ENCODE results near the gene PHACTR3.

Gene PHACTR3

DNA sequence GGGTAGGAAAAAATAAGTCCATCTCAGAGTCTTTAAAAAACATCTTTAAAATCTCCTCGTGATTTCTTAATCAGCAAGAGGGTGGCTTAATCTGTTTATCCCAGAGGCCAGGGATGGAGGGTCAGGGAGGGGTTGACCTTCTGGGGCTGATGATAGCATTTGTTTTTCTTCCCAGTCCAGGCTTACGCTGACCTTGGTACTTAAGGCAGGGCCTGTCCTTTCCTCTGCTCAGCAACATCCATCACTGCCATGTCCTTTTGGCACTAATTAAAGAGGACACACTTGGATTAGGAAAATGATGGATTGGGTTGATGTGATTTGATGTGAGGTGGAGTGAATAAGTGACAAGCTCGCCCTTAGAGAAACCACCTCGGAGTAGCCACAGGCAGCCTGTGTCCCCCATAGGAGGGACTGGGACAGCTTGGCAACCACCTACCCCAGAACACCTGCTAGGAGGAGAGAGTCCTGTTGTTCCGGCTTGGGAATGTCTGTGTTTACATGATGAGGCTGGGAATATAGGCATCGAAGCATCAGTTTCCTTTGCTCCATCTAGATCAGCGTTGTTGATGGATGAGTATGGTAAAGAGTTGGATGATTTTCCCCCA lies 44.2 kb downstream of the PHACTR3 start:
- no peaks in the 10 kb centered on the region for H3K9me2 ChIP-seq (replicated peaks; ENCODE audit: control insufficient read depth, low read length)

GRCh38 chr20:59650418-59650817 lies 46.1 kb downstream of the PHACTR3 start:
- Histone ChIP-seq H3K4me1 (ENCODE audit: control insufficient read depth, low read length) (no peaks in the 10 kb centered on the region), H3K36me3 (ENCODE audit: control insufficient read depth, low read length) (no peaks in the 10 kb centered on the region), H3K9me2 (replicated peaks; ENCODE audit: control insufficient read depth, low read length) (no peaks in the 10 kb centered on the region), H3K27me3 (ENCODE audit: control insufficient read depth, low read length) (no peaks in the 10 kb centered on the region), H3F3A (ENCODE audit: control insufficient read depth, insufficient read depth) (no peaks in the 10 kb centered on the region), H3K79me2 (ENCODE audit: control insufficient read depth, low read length) (no peaks in the 10 kb centered on the region), H3K27ac (ENCODE audit: low read depth, low read length) (no peak overlapping the region), H3K9me3 (ENCODE audit: control insufficient read depth, insufficient read depth, low read length) (no peaks in the 10 kb centered on the region), H4K20me1 (ENCODE audit: control insufficient read depth, insufficient read depth, low read depth, low read length) (no peaks in the 10 kb centered on the region), H3K4me2 (ENCODE audit: low read length) (no peak overlapping the region), H3K4me3 (ENCODE audit: low read length) (no peak overlapping the region)
- TF ChIP-seq EZH2phosphoT487 (IDR thresholded peaks at IDR 0.05; ENCODE audit: borderline replicate concordance, low read length) (no peak), CTCF (IDR thresholded peaks at IDR 0.05; ENCODE audit: low read depth, low read length, poor library complexity, severe bottlenecking) (no peak)

More for the DNA sequence above, 44.2 kb downstream of the PHACTR3 start:
- no peaks in the 10 kb centered on the region for H3F3A ChIP-seq (ENCODE audit: control insufficient read depth, insufficient read depth)
- H3K79me2 ChIP-seq (ENCODE audit: control insufficient read depth, low read length): no peaks in the 10 kb centered on the region
- no peak overlapping the region for H3K27ac ChIP-seq (ENCODE audit: low read depth, low read length)
- H3K4me1 ChIP-seq (ENCODE audit: control insufficient read depth, low read length): no peaks in the 10 kb centered on the region
- H4K20me1 ChIP-seq (ENCODE audit: control insufficient read depth, insufficient read depth, low read depth, low read length): no peaks in the 10 kb centered on the region
- H3K4me2 ChIP-seq (ENCODE audit: low read length): no peak overlapping the region
- H3K27me3 ChIP-seq (ENCODE audit: control insufficient read depth, low read length): no peaks in the 10 kb centered on the region
- no peaks in the 10 kb centered on the region for H3K36me3 ChIP-seq (ENCODE audit: control insufficient read depth, low read length)
- no peak overlapping the region for H3K4me3 ChIP-seq (ENCODE audit: low read length)
- no peaks in the 10 kb centered on the region for H3K9me3 ChIP-seq (ENCODE audit: control insufficient read depth, insufficient read depth, low read length)
- TF ChIP-seq CTCF (IDR thresholded peaks at IDR 0.05; ENCODE audit: low read depth, low read length, poor library complexity, severe bottlenecking) (no peak), EZH2phosphoT487 (IDR thresholded peaks at IDR 0.05; ENCODE audit: borderline replicate concordance, low read length) (no peak)

GRCh38 chr20:59652381-59652780 lies 48.0 kb downstream of the PHACTR3 start:
- TF ChIP-seq EZH2phosphoT487 (IDR thresholded peaks at IDR 0.05; ENCODE audit: borderline replicate concordance, low read length) (no peak), CTCF (IDR thresholded peaks at IDR 0.05; ENCODE audit: low read depth, low read length, poor library complexity, severe bottlenecking) (no peak)
- Histone ChIP-seq H3K27ac (ENCODE audit: low read depth, low read length) (no peak overlapping the region), H3K27me3 (ENCODE audit: control insufficient read depth, low read length) (no peaks in the 10 kb centered on the region), H3K9me2 (replicated peaks; ENCODE audit: control insufficient read depth, low read length) (no peaks in the 10 kb centered on the region), H4K20me1 (ENCODE audit: control insufficient read depth, insufficient read depth, low read depth, low read length) (no peaks in the 10 kb centered on the region), H3F3A (ENCODE audit: control insufficient read depth, insufficient read depth) (no peaks in the 10 kb centered on the region), H3K79me2 (ENCODE audit: control insufficient read depth, low read length) (no peaks in the 10 kb centered on the region), H3K9me3 (ENCODE audit: control insufficient read depth, insufficient read depth, low read length) (0 out of 2 replicates have a peak, but pooled peaks cover 4% of the 10 kb centered on the region), H3K4me3 (ENCODE audit: low read length) (no peak overlapping the region), H3K36me3 (ENCODE audit: control insufficient read depth, low read length) (no peaks in the 10 kb centered on the region), H3K4me1 (ENCODE audit: control insufficient read depth, low read length) (no peaks in the 10 kb centered on the region), H3K4me2 (ENCODE audit: low read length) (no peak overlapping the region)
